OCI-LY1 (cell line): ENCODE data around the gene HELB.

Experiments used
- H2AFZ ChIP-seq: fragments of 200-600 bp; sonication (generic), shearing (Covaris generic); 2 replicates; pipeline ENCODE4 v1.6.0; 2014; ENCODE audit warnings: antibody characterized with exemption, mild to moderate bottlenecking, low read length
- H3F3A ChIP-seq: fragments of 200-600 bp; sonication (generic), shearing (Covaris generic); 2 replicates; pipeline ENCODE4 v1.6.0; 2014; ENCODE audit warnings: mild to moderate bottlenecking, antibody characterized with exemption, low read length, moderate library complexity; ENCODE audit not compliant: insufficient read depth
- H3K27ac ChIP-seq: fragments of 200-600 bp; sonication (generic); 2 replicates; pipeline ENCODE4 v1.5.1; 2014; ENCODE audit warnings: low read length, mixed run types, mild to moderate bottlenecking, low read depth; ENCODE audit not compliant: poor library complexity, severe bottlenecking
- H3K27me3 ChIP-seq: fragments of 200-600 bp; sonication (generic); 2 replicates; pipeline ENCODE4 v1.6.0; 2014; ENCODE audit warnings: antibody characterized with exemption, mild to moderate bottlenecking, low read length, moderate library complexity; ENCODE audit not compliant: insufficient read depth
- H3K36me3 ChIP-seq: fragments of 200-600 bp; sonication (generic); 2 replicates; pipeline ENCODE4 v1.6.1; 2014; ENCODE audit warnings: mild to moderate bottlenecking, antibody characterized with exemption, low read length, moderate library complexity, mixed read lengths; ENCODE audit not compliant: insufficient read depth
- H3K4me1 ChIP-seq: fragments of 200-600 bp; sonication (generic); 2 replicates; pipeline ENCODE4 v1.5.1; 2014; ENCODE audit warnings: mild to moderate bottlenecking, low read length, moderate library complexity; ENCODE audit not compliant: insufficient read depth, severe bottlenecking
- H3K4me2 ChIP-seq: fragments of 200-600 bp; sonication (generic), shearing (Covaris generic); 2 replicates; pipeline ENCODE4 v1.6.1; 2014; ENCODE audit warnings: low read length
- H3K4me3 ChIP-seq: fragments of 200-600 bp; sonication (generic); 2 replicates; pipeline ENCODE4 v1.5.1; 2014; ENCODE audit warnings: low read length, low read depth, mild to moderate bottlenecking, mixed read lengths; ENCODE audit not compliant: poor library complexity, severe bottlenecking
- H3K79me2 ChIP-seq: fragments of 200-600 bp; shearing (Covaris generic); 2 replicates; pipeline ENCODE4 v1.6.1; 2016; ENCODE audit warnings: mixed run types, low read length, mixed read lengths; ENCODE audit not compliant: insufficient read depth
- H3K9ac ChIP-seq: fragments of 200-600 bp; sonication (generic), shearing (Covaris generic); 2 replicates; pipeline ENCODE4 v1.6.1; 2014; ENCODE audit warnings: mild to moderate bottlenecking, low read length, mixed read lengths
- H3K9me2 ChIP-seq: fragments of 200-600 bp; sonication (generic), shearing (Covaris generic); 2 replicates; pipeline ENCODE4 v1.6.1; 2014; ENCODE audit warnings: low read depth, mild to moderate bottlenecking, low read length, mixed read lengths
- H3K9me3 ChIP-seq: fragments of 200-600 bp; shearing (Covaris generic); 2 replicates; pipeline ENCODE4 v1.6.1; 2014; ENCODE audit warnings: low read length, mixed read lengths
- H4K20me1 ChIP-seq: fragments of 200-600 bp; sonication (generic), shearing (Covaris generic); 2 replicates; pipeline ENCODE4 v1.6.0; 2016; ENCODE audit warnings: mild to moderate bottlenecking, low read length; ENCODE audit not compliant: insufficient read depth
- EZH2 ChIP-seq: fragments of 200-600 bp; sonication (generic), shearing (Covaris generic); IDR thresholded peaks from 2 replicates; pipeline ENCODE4 v1.8.0; 2017; ENCODE audit warnings: borderline replicate concordance, mixed run types, mild to moderate bottlenecking, antibody characterized with exemption, low read length, moderate library complexity, mixed read lengths
- TF ChIP-seq, protein P1 (sequence below): fragments of 200-600 bp; sonication (generic), shearing (Covaris generic); IDR thresholded peaks from 2 replicates; pipeline ENCODE4 v1.5.1; 2017; ENCODE audit warnings: mild to moderate bottlenecking, antibody characterized with exemption, low read length, moderate library complexity, mixed read lengths

Gene HELB

GRCh38 chr12:66345956-66346355 is 43.7 kb downstream of the HELB start:
- Histone ChIP-seq H3K9ac (no peak overlapping the region), H3K4me1 (no peaks in the 10 kb centered on the region), H3K9me3 (0 out of 2 replicates have a peak, but pooled peaks cover 3% of the 10 kb centered on the region), H3F3A (no peaks in the 10 kb centered on the region), H3K4me3 (no peak overlapping the region), H3K27me3 (no peaks in the 10 kb centered on the region), H3K36me3 (peaks cover 9% of the 10 kb centered on the region), H4K20me1 (no peaks in the 10 kb centered on the region), H3K4me2 (no peak overlapping the region), H3K9me2 (no peaks in the 10 kb centered on the region), H3K27ac (no peak overlapping the region), H2AFZ (no peak overlapping the region), H3K79me2 (no peaks in the 10 kb centered on the region)
- TF ChIP-seq EZH2: no peak
- TF ChIP-seq, protein P1, sequence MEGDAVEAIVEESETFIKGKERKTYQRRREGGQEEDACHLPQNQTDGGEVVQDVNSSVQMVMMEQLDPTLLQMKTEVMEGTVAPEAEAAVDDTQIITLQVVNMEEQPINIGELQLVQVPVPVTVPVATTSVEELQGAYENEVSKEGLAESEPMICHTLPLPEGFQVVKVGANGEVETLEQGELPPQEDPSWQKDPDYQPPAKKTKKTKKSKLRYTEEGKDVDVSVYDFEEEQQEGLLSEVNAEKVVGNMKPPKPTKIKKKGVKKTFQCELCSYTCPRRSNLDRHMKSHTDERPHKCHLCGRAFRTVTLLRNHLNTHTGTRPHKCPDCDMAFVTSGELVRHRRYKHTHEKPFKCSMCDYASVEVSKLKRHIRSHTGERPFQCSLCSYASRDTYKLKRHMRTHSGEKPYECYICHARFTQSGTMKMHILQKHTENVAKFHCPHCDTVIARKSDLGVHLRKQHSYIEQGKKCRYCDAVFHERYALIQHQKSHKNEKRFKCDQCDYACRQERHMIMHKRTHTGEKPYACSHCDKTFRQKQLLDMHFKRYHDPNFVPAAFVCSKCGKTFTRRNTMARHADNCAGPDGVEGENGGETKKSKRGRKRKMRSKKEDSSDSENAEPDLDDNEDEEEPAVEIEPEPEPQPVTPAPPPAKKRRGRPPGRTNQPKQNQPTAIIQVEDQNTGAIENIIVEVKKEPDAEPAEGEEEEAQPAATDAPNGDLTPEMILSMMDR: no peak

- Histone ChIP-seq H3K9me3 (no peaks in the 10 kb centered on the region), H3K79me2 (no peaks in the 10 kb centered on the region), H3K27ac (no peak overlapping the region), H3K4me1 (peaks cover 5% of the 10 kb centered on the region), H3K36me3 (no peaks in the 10 kb centered on the region), H3F3A (no peaks in the 10 kb centered on the region), H2AFZ (no peak overlapping the region), H3K9ac (no peak overlapping the region), H4K20me1 (no peaks in the 10 kb centered on the region), H3K4me2 (no peak overlapping the region), H3K4me3 (no peak overlapping the region), H3K9me2 (no peaks in the 10 kb centered on the region), H3K27me3 (no peaks in the 10 kb centered on the region)
- TF ChIP-seq EZH2: no peak
- TF ChIP-seq, protein P1: no peak
Observed at GRCh38 chr12:66351301-66351700, 49.0 kb downstream of the HELB start.

- Histone ChIP-seq H3K4me3 (no peak overlapping the region), H3K4me2 (no peak overlapping the region), H3K79me2 (no peaks in the 10 kb centered on the region), H3F3A (no peaks in the 10 kb centered on the region), H2AFZ (no peak overlapping the region), H3K9me3 (no peaks in the 10 kb centered on the region), H3K27me3 (no peaks in the 10 kb centered on the region), H3K36me3 (no peaks in the 10 kb centered on the region), H4K20me1 (no peaks in the 10 kb centered on the region), H3K9me2 (no peaks in the 10 kb centered on the region), H3K9ac (no peak overlapping the region), H3K4me1 (peaks cover 5% of the 10 kb centered on the region), H3K27ac (no peak overlapping the region)
- TF ChIP-seq, protein P1: peak; percentile 50
- no peak for TF ChIP-seq EZH2
Observed at GRCh38 chr12:66352197-66352596, 49.9 kb downstream of the HELB start.
